Endothelial cell (in vitro differentiated cells): ENCODE measurements around the gene TJP3. TPM values are rescaled to one million over a fixed set of nuclear protein-coding genes. Genes with fewer than 3 reads are reported as not detected.
"Not testable (repeated sequence)": the region's sequence is repeated elsewhere in the genome, so short reads cannot be mapped to it uniquely, and the experiment has no call there.

ENCODE experiments used
- DNase-seq: peaks from one replicate; pipeline ENCODE4 v3.0.0; 2021; ENCODE audit warnings: low spot score
- H3K27ac Mint-ChIP-seq: one replicate; pipeline ENCODE4 v1.8.0; 2021; ENCODE audit warnings: mixed read lengths, inconsistent platforms; ENCODE audit not compliant: unreplicated experiment
- H3K27me3 Mint-ChIP-seq: one replicate; pipeline ENCODE4 v1.8.0; 2021; ENCODE audit warnings: mild to moderate bottlenecking, moderate library complexity, mixed read lengths, inconsistent platforms; ENCODE audit not compliant: unreplicated experiment
- H3K36me3 Mint-ChIP-seq: one replicate; pipeline ENCODE4 v1.8.0; 2021; ENCODE audit warnings: mild to moderate bottlenecking, low read depth, mixed read lengths, inconsistent platforms; ENCODE audit not compliant: unreplicated experiment
- H3K4me1 Mint-ChIP-seq: one replicate; pipeline ENCODE4 v1.8.0; 2021; ENCODE audit warnings: mild to moderate bottlenecking, mixed read lengths, inconsistent platforms; ENCODE audit not compliant: unreplicated experiment
- H3K4me3 Mint-ChIP-seq: one replicate; pipeline ENCODE4 v1.8.0; 2021; ENCODE audit warnings: mild to moderate bottlenecking, mixed read lengths, inconsistent platforms; ENCODE audit not compliant: unreplicated experiment
- H3K9me3 Mint-ChIP-seq: one replicate; pipeline ENCODE4 v1.8.0; 2021; ENCODE audit warnings: mixed read lengths, inconsistent platforms; ENCODE audit not compliant: unreplicated experiment
- total RNA-seq: library from RNA; stranded (reverse); fragmentation: NEBNext Ultra II Directional; extraction: Animal tissue kit (Norgen Biotek cat#: 25700); gene quantifications from one replicate; pipeline ENCODE4 v1.2.1, GENCODE V29; 2021; ENCODE audit not compliant: unreplicated experiment
- TF ChIP-seq, protein P1 (sequence below): fragments of 200-600 bp; sonication (generic); IDR thresholded peaks from one replicate; pipeline ENCODE4 v1.5.0; 2021; ENCODE audit warnings: antibody characterized with exemption; ENCODE audit not compliant: unreplicated experiment

Gene TJP3
- total RNA-seq, 1 donor from 2014 or later = 3.1 TPM

DNA sequence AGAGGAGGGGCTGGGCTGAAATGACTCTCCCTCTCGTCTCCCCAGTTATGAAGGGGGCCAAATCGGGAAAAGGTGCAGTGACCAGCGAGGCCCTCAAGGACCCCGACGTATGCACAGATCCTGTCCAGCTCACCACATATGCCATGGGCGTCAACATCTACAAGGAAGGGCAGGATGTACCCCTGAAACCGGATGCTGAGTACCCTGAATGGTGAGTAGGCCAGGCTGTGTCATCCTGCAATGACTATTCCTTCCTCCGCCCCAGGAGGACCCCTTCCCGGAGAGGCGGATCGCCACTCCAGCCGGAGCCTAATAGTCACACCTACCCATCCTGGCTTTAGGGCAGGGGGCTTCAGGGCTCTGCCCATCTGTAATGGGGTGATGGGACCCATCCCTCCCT, 56.9 kb downstream of the TJP3 start:
- H3K4me1 Mint-ChIP-seq = peaks cover 8% of the 10 kb centered on the region
- H3K4me3 Mint-ChIP-seq = no peak overlapping the region
- no peak for DNase-seq
- H3K27me3 Mint-ChIP-seq = peaks cover 4% of the 10 kb centered on the region
- TF ChIP-seq, protein P1, sequence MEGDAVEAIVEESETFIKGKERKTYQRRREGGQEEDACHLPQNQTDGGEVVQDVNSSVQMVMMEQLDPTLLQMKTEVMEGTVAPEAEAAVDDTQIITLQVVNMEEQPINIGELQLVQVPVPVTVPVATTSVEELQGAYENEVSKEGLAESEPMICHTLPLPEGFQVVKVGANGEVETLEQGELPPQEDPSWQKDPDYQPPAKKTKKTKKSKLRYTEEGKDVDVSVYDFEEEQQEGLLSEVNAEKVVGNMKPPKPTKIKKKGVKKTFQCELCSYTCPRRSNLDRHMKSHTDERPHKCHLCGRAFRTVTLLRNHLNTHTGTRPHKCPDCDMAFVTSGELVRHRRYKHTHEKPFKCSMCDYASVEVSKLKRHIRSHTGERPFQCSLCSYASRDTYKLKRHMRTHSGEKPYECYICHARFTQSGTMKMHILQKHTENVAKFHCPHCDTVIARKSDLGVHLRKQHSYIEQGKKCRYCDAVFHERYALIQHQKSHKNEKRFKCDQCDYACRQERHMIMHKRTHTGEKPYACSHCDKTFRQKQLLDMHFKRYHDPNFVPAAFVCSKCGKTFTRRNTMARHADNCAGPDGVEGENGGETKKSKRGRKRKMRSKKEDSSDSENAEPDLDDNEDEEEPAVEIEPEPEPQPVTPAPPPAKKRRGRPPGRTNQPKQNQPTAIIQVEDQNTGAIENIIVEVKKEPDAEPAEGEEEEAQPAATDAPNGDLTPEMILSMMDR = no peak
- no peaks in the 10 kb centered on the region for H3K9me3 Mint-ChIP-seq
- H3K36me3 Mint-ChIP-seq = peaks cover 12% of the 10 kb centered on the region
- no peak overlapping the region for H3K27ac Mint-ChIP-seq

DNA sequence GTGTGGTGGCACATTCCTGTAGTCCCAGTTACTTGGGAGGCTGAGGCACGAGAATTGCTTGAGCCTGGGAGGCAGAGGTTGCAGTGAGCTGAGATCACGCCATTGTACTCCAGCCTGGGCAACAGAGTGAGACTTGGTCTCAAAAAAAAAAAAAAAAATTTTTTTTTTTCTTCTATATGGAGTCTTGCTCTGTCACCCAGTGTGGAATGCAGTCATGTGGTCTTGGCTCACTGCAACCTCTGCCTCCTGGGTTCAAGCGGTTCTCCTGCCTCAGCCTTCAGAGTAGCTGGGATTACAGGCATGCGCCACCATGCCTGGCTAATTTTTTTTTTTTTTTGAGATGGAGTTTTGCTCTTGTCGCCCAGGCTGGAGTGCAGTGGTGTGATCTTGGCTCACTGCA, 57.6 kb downstream of the TJP3 start:
- H3K4me3 Mint-ChIP-seq, H3K27ac Mint-ChIP-seq: not testable (repeated sequence)

DNA sequence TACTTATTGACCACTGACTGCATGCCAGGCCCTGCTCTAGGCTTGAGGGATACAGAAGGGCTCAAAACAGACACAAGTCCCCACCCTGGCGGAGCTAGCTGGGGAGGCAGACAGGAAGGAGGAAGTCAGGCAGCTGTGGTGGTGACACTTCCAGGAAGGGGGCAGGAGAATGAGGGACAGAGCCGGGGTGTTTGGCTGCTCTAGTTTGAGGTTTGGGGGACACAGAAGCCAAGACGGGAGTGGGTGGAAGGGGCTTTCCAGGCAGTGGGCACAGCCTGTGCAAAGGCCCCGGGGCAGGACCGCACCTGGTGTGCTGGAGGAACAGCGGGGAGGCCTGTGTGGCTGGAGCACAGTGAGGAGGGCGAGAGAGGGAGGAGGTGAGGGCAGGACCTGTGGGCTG, 58.3 kb downstream of the TJP3 start:
- TF ChIP-seq, protein P1 = no peak
- Mint-ChIP-seq H3K9me3 (no peaks in the 10 kb centered on the region), H3K4me1 (peaks cover 4% of the 10 kb centered on the region), H3K4me3 (no peak overlapping the region), H3K27me3 (peaks cover 4% of the 10 kb centered on the region), H3K27ac (no peak overlapping the region), H3K36me3 (peaks cover 8% of the 10 kb centered on the region)
- no peak for DNase-seq

More for the DNA sequence above, 57.6 kb downstream of the TJP3 start:
- not testable (repeated sequence) for H3K9me3 Mint-ChIP-seq, H3K4me1 Mint-ChIP-seq, H3K27me3 Mint-ChIP-seq, DNase-seq
- peaks cover 12% of the 10 kb centered on the region for H3K36me3 Mint-ChIP-seq

DNA sequence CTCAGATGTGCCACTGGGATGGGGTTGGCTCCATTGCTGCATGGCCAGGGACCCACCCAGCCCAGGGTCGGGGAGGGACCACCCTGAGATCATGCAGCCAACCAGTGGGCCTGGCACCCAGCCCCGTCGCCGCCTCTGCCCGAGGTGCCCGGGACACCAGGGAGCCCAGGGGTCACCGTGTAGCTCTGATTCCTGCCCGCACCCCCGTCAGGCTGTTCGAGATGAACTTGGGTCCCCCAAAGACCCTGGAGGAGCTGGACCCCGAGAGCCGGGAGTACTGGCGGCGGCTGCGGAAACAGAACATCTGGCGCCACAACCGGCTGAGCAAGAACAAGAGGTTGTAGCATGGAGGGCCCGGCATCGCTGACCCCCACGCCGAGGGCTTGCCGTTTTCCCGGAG, 58.9 kb downstream of the TJP3 start:
- no peak for DNase-seq
- H3K27ac Mint-ChIP-seq = no peak overlapping the region
- H3K4me3 Mint-ChIP-seq = no peak overlapping the region
- H3K9me3 Mint-ChIP-seq = no peaks in the 10 kb centered on the region
- no peaks in the 10 kb centered on the region for H3K4me1 Mint-ChIP-seq
- H3K27me3 Mint-ChIP-seq = peaks cover 4% of the 10 kb centered on the region
- H3K36me3 Mint-ChIP-seq = peaks cover 8% of the 10 kb centered on the region
- TF ChIP-seq, protein P1 = no peak

DNA sequence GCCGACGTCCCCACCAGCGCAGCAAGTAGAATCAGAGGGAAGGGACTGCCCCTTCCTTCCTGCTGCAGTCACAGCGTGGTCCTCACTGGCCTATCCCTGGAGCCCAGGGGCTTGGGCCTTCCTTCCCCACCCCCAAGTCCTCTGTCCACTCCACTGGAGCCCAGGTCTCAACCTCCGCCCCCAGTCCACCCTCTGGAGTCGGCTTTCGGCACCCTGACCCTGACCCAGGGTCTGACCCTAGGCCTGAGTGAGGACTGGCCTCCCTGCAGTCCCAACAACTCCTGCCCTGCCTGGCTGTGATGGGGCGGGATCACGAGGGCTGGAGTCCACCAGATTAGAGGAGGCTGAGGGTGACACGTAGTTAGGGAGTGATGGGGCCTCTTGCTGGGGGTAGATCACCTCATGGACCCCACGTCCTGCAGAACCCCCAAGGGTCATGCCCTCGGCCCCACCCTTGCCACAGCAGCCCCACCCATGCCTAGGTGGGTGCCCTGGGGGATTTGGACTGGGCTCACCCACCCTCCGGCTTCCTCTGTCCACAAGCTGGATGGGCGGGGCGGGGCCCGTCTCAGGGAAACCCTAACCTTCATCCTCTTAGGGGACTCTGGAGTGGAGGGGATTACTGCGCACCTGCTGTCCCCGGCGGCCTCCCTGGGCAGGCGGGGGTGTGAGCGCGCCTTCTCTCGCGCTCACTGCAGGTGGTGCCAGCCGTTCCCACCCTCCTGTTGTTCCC, 60.0 kb downstream of the TJP3 start:
- H3K27ac Mint-ChIP-seq = no peak overlapping the region
- H3K4me3 Mint-ChIP-seq = no peak overlapping the region
- no peaks in the 10 kb centered on the region for H3K9me3 Mint-ChIP-seq
- H3K36me3 Mint-ChIP-seq = peaks cover 8% of the 10 kb centered on the region
- no peak for DNase-seq
- H3K4me1 Mint-ChIP-seq = no peaks in the 10 kb centered on the region
- peaks cover 4% of the 10 kb centered on the region for H3K27me3 Mint-ChIP-seq
- TF ChIP-seq, protein P1 = no peak
